Liver (tissue), 9 donors: ENCODE results near the gene RETREG1. TPM values are rescaled to one million over a fixed set of nuclear protein-coding genes. Genes with fewer than 3 reads are reported as not detected.

Experiments
- DNase-seq: peaks from one replicate; pipeline ENCODE4 v3.0.0-alpha.2; 2017; ENCODE audit warnings: low spot score
- H3K27ac ChIP-seq, 2 donors: one replicate each; pipeline ENCODE4 v1.7.0; 2013; ENCODE audit warnings: inconsistent platforms in 2 of 2, low read length in 2 of 2, control low read depth in 1 of 2, low read depth in 1 of 2, mild to moderate bottlenecking in 1 of 2
- H3K27me3 ChIP-seq, 4 donors: one replicate each; pipeline versions ENCODE4 v1.6.1 to v1.7.0; 2013; ENCODE audit warnings: low read length in 3 of 4, inconsistent platforms in 1 of 4, mild to moderate bottlenecking in 1 of 4, moderate library complexity in 1 of 4; ENCODE audit not compliant: control insufficient read depth in 4 of 4, insufficient read depth in 4 of 4
- H3K36me3 ChIP-seq, 4 donors: one replicate each; pipeline versions ENCODE4 v1.6.1 to v1.7.0; 2013; ENCODE audit warnings: low read length in 3 of 4, mild to moderate bottlenecking in 3 of 4, low read depth in 1 of 4, moderate library complexity in 1 of 4; ENCODE audit not compliant: control insufficient read depth in 4 of 4, insufficient read depth in 3 of 4
- H3K4me1 ChIP-seq, 4 donors: one replicate each; pipeline versions ENCODE4 v1.6.1 to v1.7.0; 2013; ENCODE audit warnings: low read length in 3 of 4, mild to moderate bottlenecking in 3 of 4, moderate library complexity in 1 of 4; ENCODE audit not compliant: control insufficient read depth in 4 of 4, insufficient read depth in 4 of 4
- H3K4me3 ChIP-seq, 3 donors: one replicate each; pipeline versions ENCODE4 v1.6.1 to v1.7.0; 2013; ENCODE audit warnings: low read length in 3 of 3, control low read depth in 1 of 3, low read depth in 1 of 3, mild to moderate bottlenecking in 1 of 3
- H3K9ac ChIP-seq, 2 donors: one replicate each; pipeline ENCODE4 v1.7.0; 2013; ENCODE audit warnings: low read length in 2 of 2, mild to moderate bottlenecking in 2 of 2, moderate library complexity in 2 of 2, control low read depth in 1 of 2, low read depth in 1 of 2
- H3K9me3 ChIP-seq, 4 donors: one replicate each; pipeline versions ENCODE4 v1.6.1 to v1.7.0; 2013; ENCODE audit warnings: low read length in 3 of 4; ENCODE audit not compliant: control insufficient read depth in 4 of 4
- EGR1 ChIP-seq, 2 donors: IDR thresholded peaks; 2 replicates each; pipeline ENCODE4 v1.6.1; 2016 to 2018; ENCODE audit warnings: antibody characterized with exemption in 2 of 2, low read depth in 2 of 2
- FOXA1 ChIP-seq: IDR thresholded peaks from 2 replicates; pipeline ENCODE4 v1.6.1; 2016; ENCODE audit warnings: antibody characterized with exemption
- FOXA2 ChIP-seq: IDR thresholded peaks from 2 replicates; pipeline ENCODE4 v1.6.1; 2016; ENCODE audit warnings: antibody characterized with exemption
- GABPA ChIP-seq, 2 donors: IDR thresholded peaks in 1 of 2; conservative IDR thresholded peaks in 1 of 2; 2 replicates each; pipeline ENCODE4 v1.6.1; 2016; ENCODE audit warnings: antibody characterized with exemption in 2 of 2, mild to moderate bottlenecking in 1 of 2, moderate library complexity in 1 of 2
- HNF4A ChIP-seq, 2 donors: conservative IDR thresholded peaks; 2 replicates each; pipeline ENCODE4 v1.6.1; 2016; ENCODE audit warnings: antibody characterized with exemption in 2 of 2, mild to moderate bottlenecking in 2 of 2
- HNF4G ChIP-seq: IDR thresholded peaks from 2 replicates; pipeline ENCODE4 v1.6.1; 2016; ENCODE audit warnings: antibody characterized with exemption
- JUND ChIP-seq, 2 donors: IDR thresholded peaks; 2 replicates each; pipeline ENCODE4 v1.6.1; 2016; ENCODE audit warnings: antibody characterized with exemption in 2 of 2
- NR2F2 ChIP-seq: IDR thresholded peaks from 2 replicates; pipeline ENCODE4 v1.6.1; 2016; ENCODE audit warnings: antibody characterized with exemption
- RAD21 ChIP-seq, 2 donors: IDR thresholded peaks; 2 replicates each; pipeline ENCODE4 v1.6.1; 2016; ENCODE audit warnings: antibody characterized with exemption in 2 of 2, mild to moderate bottlenecking in 2 of 2
- RXRA ChIP-seq, 2 donors: IDR thresholded peaks; 2 replicates each; pipeline ENCODE4 v1.6.1; 2017 to 2018; ENCODE audit warnings: antibody characterized with exemption in 2 of 2, mild to moderate bottlenecking in 1 of 2
- SP1 ChIP-seq: IDR thresholded peaks from 2 replicates; pipeline ENCODE4 v1.6.1; 2018; ENCODE audit warnings: antibody characterized with exemption, mild to moderate bottlenecking
- TAF1 ChIP-seq: conservative IDR thresholded peaks from 2 replicates; pipeline ENCODE4 v1.6.1; 2016; ENCODE audit warnings: antibody characterized with exemption, mild to moderate bottlenecking
- YY1 ChIP-seq: IDR thresholded peaks from 2 replicates; pipeline ENCODE4 v1.6.1; 2016; ENCODE audit warnings: antibody characterized with exemption, mild to moderate bottlenecking
- WGBS: extraction: QIAGEN DNeasy Blood & Tissue Kit; methylation state at CpG from one replicate; pipeline ENCODE4 v1.1.7; 2013; 5-methylcytosine and 5-hydroxymethylcytosine counted together
- polyA plus RNA-seq, 2 donors: library from polyadenylated mRNA; stranded (reverse) in 1 of 2; unstranded in 1 of 2; fragments of 200-250 nt in 1 of 2; fragments of >200 nt in 1 of 2; fragmentation: Nextera tagmentation in 1 of 2; extraction: Ambion mirVana in 1 of 2; gene quantifications; one replicate each; pipeline versions ENCODE4 v1.2.1 to v1.2.3, GENCODE V29; 2013 to 2015
- total RNA-seq, 2 donors: library from RNA; depleted of rRNA; stranded (reverse); fragments of >200 nt; gene quantifications; one replicate each; pipeline ENCODE4 v1.2.3, GENCODE V29; 2014
- TF ChIP-seq, protein P1 (sequence below): IDR thresholded peaks from 2 replicates; pipeline ENCODE4 v1.6.1; 2016; ENCODE audit warnings: antibody characterized with exemption, mild to moderate bottlenecking
- TF ChIP-seq, protein P2 (sequence below): IDR thresholded peaks from 2 replicates; pipeline ENCODE4 v1.6.1; 2016; ENCODE audit warnings: antibody characterized with exemption
- TF ChIP-seq, protein P3 (sequence below): fragments of 150-350 bp; IDR thresholded peaks from 2 replicates; pipeline ENCODE4 v1.5.1; 2017; ENCODE audit warnings: improper control_type of control experiment, low read depth, low read length; ENCODE audit not compliant: missing input control
- TF ChIP-seq, protein P4 (sequence below): IDR thresholded peaks from 2 replicates; pipeline ENCODE4 v1.6.1; 2016; ENCODE audit warnings: antibody characterized with exemption
- TF ChIP-seq, protein P5 (sequence below): IDR thresholded peaks from 2 replicates; pipeline ENCODE4 v1.6.1; 2016; ENCODE audit warnings: antibody characterized with exemption
- donor health status: healthy.
- donor health status: healthy.
- donor health status: healthy.
- donor health status: healthy.
- donor health status: healthy.

RETREG1 gene
- total and polyA plus RNA-seq, 4 donors = 0.70 to 28.1 (median 4.2) TPM

DNA sequence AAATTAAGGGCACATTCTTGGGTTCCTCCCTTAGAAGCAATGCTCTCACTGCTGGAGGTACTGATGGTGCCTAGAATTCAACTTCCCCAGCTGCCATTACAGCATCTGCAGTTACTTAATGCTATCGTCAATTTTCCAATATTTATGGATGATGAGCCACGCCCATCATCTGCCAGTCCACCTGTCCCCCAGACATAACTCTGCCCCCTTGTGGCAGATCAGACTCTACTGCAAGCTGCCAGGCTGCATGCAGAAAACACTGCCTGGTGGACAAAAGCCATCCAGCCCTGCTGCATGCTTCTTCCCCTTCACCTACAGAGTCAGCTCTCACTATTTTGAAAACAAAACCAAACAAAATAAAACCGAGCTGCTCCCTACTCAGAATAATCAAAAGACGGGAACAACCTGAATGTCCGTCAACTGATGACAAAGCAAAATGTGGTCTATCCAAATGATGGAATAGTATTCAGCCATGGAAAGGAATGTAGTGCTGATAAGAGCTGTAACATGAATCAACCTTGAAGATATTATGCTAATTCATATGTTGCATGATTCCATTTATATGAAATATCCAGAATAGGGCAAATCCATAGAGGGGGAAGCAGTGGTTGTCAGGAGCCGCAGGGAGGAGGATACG is 66.4 kb downstream of the RETREG1 start:
- DNase-seq = no peak

More for the DNA sequence above, 66.4 kb downstream of the RETREG1 start:
- no peak overlapping the region for H3K9ac ChIP-seq
- WGBS = 59% methylated on average over 7 of the region's 7 CpGs
- H3K9me3 ChIP-seq = no peaks in the 10 kb centered on the region
- no peak overlapping the region for H3K27ac ChIP-seq
- H3K4me3 ChIP-seq = peak overlapping the region; percentile 9 to 60 (median 35)
- H3K4me1 ChIP-seq = peaks cover 2 to 8% (median 3%) of the 10 kb centered on the region in 4 donors
- H3K27me3 ChIP-seq = no peaks in the 10 kb centered on the region
- H3K36me3 ChIP-seq = no peaks in the 10 kb centered on the region
- no peak for TF ChIP-seq GABPA (IDR thresholded peaks at IDR 0.05 in 1 of 2, conservative IDR thresholded peaks at IDR 0.05 in 1 of 2)
- peak; percentile 90 to 98 for TF ChIP-seq RAD21 (IDR thresholded peaks at IDR 0.05)
- TF ChIP-seq FOXA1 = no peak
- TF ChIP-seq RXRA (IDR thresholded peaks at IDR 0.05) = peak in 1 of 2 donors; percentile 32
- TF ChIP-seq JUND (IDR thresholded peaks at IDR 0.05) = no peak
- TF ChIP-seq, protein P1, sequence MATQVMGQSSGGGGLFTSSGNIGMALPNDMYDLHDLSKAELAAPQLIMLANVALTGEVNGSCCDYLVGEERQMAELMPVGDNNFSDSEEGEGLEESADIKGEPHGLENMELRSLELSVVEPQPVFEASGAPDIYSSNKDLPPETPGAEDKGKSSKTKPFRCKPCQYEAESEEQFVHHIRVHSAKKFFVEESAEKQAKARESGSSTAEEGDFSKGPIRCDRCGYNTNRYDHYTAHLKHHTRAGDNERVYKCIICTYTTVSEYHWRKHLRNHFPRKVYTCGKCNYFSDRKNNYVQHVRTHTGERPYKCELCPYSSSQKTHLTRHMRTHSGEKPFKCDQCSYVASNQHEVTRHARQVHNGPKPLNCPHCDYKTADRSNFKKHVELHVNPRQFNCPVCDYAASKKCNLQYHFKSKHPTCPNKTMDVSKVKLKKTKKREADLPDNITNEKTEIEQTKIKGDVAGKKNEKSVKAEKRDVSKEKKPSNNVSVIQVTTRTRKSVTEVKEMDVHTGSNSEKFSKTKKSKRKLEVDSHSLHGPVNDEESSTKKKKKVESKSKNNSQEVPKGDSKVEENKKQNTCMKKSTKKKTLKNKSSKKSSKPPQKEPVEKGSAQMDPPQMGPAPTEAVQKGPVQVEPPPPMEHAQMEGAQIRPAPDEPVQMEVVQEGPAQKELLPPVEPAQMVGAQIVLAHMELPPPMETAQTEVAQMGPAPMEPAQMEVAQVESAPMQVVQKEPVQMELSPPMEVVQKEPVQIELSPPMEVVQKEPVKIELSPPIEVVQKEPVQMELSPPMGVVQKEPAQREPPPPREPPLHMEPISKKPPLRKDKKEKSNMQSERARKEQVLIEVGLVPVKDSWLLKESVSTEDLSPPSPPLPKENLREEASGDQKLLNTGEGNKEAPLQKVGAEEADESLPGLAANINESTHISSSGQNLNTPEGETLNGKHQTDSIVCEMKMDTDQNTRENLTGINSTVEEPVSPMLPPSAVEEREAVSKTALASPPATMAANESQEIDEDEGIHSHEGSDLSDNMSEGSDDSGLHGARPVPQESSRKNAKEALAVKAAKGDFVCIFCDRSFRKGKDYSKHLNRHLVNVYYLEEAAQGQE = no peak
- TF ChIP-seq TAF1 = no peak
- TF ChIP-seq, protein P2, sequence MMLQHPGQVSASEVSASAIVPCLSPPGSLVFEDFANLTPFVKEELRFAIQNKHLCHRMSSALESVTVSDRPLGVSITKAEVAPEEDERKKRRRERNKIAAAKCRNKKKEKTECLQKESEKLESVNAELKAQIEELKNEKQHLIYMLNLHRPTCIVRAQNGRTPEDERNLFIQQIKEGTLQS = no peak
- no peak for TF ChIP-seq FOXA2
- no peak for TF ChIP-seq HNF4A (conservative IDR thresholded peaks at IDR 0.05)
- no peak for TF ChIP-seq NR2F2
- TF ChIP-seq YY1 = no peak
- TF ChIP-seq, protein P3, sequence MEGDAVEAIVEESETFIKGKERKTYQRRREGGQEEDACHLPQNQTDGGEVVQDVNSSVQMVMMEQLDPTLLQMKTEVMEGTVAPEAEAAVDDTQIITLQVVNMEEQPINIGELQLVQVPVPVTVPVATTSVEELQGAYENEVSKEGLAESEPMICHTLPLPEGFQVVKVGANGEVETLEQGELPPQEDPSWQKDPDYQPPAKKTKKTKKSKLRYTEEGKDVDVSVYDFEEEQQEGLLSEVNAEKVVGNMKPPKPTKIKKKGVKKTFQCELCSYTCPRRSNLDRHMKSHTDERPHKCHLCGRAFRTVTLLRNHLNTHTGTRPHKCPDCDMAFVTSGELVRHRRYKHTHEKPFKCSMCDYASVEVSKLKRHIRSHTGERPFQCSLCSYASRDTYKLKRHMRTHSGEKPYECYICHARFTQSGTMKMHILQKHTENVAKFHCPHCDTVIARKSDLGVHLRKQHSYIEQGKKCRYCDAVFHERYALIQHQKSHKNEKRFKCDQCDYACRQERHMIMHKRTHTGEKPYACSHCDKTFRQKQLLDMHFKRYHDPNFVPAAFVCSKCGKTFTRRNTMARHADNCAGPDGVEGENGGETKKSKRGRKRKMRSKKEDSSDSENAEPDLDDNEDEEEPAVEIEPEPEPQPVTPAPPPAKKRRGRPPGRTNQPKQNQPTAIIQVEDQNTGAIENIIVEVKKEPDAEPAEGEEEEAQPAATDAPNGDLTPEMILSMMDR = peak; percentile 93
- TF ChIP-seq, protein P4, sequence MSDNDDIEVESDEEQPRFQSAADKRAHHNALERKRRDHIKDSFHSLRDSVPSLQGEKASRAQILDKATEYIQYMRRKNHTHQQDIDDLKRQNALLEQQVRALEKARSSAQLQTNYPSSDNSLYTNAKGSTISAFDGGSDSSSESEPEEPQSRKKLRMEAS = peak; percentile 23
- TF ChIP-seq EGR1 (IDR thresholded peaks at IDR 0.05; ENCODE audit: low read depth in 2 of 2) = no peak
- TF ChIP-seq, protein P5, sequence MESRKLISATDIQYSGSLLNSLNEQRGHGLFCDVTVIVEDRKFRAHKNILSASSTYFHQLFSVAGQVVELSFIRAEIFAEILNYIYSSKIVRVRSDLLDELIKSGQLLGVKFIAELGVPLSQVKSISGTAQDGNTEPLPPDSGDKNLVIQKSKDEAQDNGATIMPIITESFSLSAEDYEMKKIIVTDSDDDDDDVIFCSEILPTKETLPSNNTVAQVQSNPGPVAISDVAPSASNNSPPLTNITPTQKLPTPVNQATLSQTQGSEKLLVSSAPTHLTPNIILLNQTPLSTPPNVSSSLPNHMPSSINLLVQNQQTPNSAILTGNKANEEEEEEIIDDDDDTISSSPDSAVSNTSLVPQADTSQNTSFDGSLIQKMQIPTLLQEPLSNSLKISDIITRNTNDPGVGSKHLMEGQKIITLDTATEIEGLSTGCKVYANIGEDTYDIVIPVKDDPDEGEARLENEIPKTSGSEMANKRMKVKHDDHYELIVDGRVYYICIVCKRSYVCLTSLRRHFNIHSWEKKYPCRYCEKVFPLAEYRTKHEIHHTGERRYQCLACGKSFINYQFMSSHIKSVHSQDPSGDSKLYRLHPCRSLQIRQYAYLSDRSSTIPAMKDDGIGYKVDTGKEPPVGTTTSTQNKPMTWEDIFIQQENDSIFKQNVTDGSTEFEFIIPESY = no peak
- no peak for TF ChIP-seq HNF4G
- TF ChIP-seq SP1 = peak; percentile 8
